MM.1S (cell line): ENCODE measurements around the gene MIEF1.

Source experiments
- DNase-seq: peaks from one replicate; pipeline ENCODE4 v3.0.0-alpha.2; 2015
- H2AFZ ChIP-seq: fragments of 300-600 bp; sonication (generic); 2 replicates; pipeline ENCODE4 v1.6.0; 2016; ENCODE audit warnings: antibody characterized with exemption, low read length
- H3F3A ChIP-seq: fragments of 300-600 bp; sonication (generic); 2 replicates; pipeline ENCODE4 v1.6.1; 2016; ENCODE audit warnings: mild to moderate bottlenecking, antibody characterized with exemption, low read length, moderate library complexity, mixed read lengths; ENCODE audit not compliant: insufficient read depth
- H3K27ac ChIP-seq: fragments of 300-600 bp; sonication (generic); 2 replicates; pipeline ENCODE4 v1.5.1; 2016; ENCODE audit warnings: mild to moderate bottlenecking, low read length
- H3K27me3 ChIP-seq: fragments of 300-600 bp; sonication (generic); replicated peaks from 2 replicates; pipeline ENCODE4 v1.6.0; 2016; ENCODE audit warnings: low read length; ENCODE audit not compliant: insufficient read depth
- H3K36me3 ChIP-seq: fragments of 300-600 bp; sonication (generic); replicated peaks from 2 replicates; pipeline ENCODE4 v1.6.1; 2016; ENCODE audit warnings: mild to moderate bottlenecking, low read length, mixed read lengths; ENCODE audit not compliant: insufficient read depth
- H3K4me1 ChIP-seq: fragments of 300-600 bp; sonication (generic); 2 replicates; pipeline ENCODE4 v1.6.1; 2016; ENCODE audit warnings: low read length, mixed read lengths
- H3K4me2 ChIP-seq: fragments of 300-600 bp; sonication (generic); 2 replicates; pipeline ENCODE4 v1.6.0; 2016; ENCODE audit warnings: low read depth, low read length
- H3K4me3 ChIP-seq: fragments of 300-600 bp; sonication (generic); 2 replicates; pipeline ENCODE4 v1.5.1; 2016; ENCODE audit warnings: low read length, mixed read lengths
- H3K79me2 ChIP-seq: fragments of 300-600 bp; sonication (generic); 2 replicates; pipeline ENCODE4 v1.6.1; 2016; ENCODE audit warnings: mixed run types, low read length, mixed read lengths
- H3K9ac ChIP-seq: fragments of 300-600 bp; sonication (generic); 2 replicates; pipeline ENCODE4 v1.6.1; 2016; ENCODE audit warnings: low read length, mixed read lengths
- H3K9me2 ChIP-seq: fragments of 300-600 bp; sonication (generic); replicated peaks from 2 replicates; pipeline ENCODE4 v1.6.1; 2016; ENCODE audit warnings: mild to moderate bottlenecking, low read length, mixed read lengths; ENCODE audit not compliant: insufficient read depth
- H3K9me3 ChIP-seq: fragments of 300-600 bp; sonication (generic); replicated peaks from 2 replicates; pipeline ENCODE4 v1.6.1; 2016; ENCODE audit warnings: mild to moderate bottlenecking, low read length, mixed read lengths; ENCODE audit not compliant: insufficient read depth
- H4K20me1 ChIP-seq: fragments of 300-600 bp; sonication (generic); 2 replicates; pipeline ENCODE4 v1.6.1; 2016; ENCODE audit warnings: mild to moderate bottlenecking, low read length, moderate library complexity, mixed read lengths; ENCODE audit not compliant: insufficient read depth
- CTCF ChIP-seq: fragments of 300-600 bp; sonication (generic); IDR thresholded peaks from 2 replicates; pipeline ENCODE4 v1.5.1; 2016; ENCODE audit warnings: antibody characterized with exemption, low read length, mixed read lengths
- EZH2 ChIP-seq: fragments of 300-600 bp; sonication (generic); optimal IDR thresholded peaks from 2 replicates; pipeline ENCODE3; 2017; ENCODE audit warnings: low read depth, mild to moderate bottlenecking, antibody characterized with exemption, low read length, mixed read lengths
- EZH2phosphoT487 ChIP-seq: fragments of 300-600 bp; sonication (generic); IDR thresholded peaks from 2 replicates; pipeline ENCODE4 v1.6.1; 2018; ENCODE audit warnings: antibody characterized with exemption, low read length

Gene MIEF1

GRCh38 chr22:39532215-39533073, 30.4 kb downstream of the MIEF1 start, which contains the start of gene RPS19BP1:
Gene RPS19BP1, minus strand, starts transcription at chr22:39532748. Its CDS starts 10 bp downstream, at chr22:39532738.
- Histone ChIP-seq H3K79me2 (peaks cover 40% of the 10 kb centered on the region), H3K4me3 (peak within 1 kb of the TSS; percentile 93), H3K27me3 (no peaks in the 10 kb centered on the region), H3K9ac (peak within 1 kb of the TSS; percentile 96), H3K4me2 (peak within 1 kb of the TSS; percentile 77), H3K27ac (peak within 1 kb of the TSS; percentile 60; the same call in 1 of the 2 replicates), H3K9me2 (no peaks in the 10 kb centered on the region), H3K4me1 (peaks cover 37% of the 10 kb centered on the region), H3K9me3 (no peaks in the 10 kb centered on the region), H3F3A (peaks cover 37% of the 10 kb centered on the region), H3K36me3 (no peaks in the 10 kb centered on the region), H4K20me1 (no peaks in the 10 kb centered on the region), H2AFZ (peak within 1 kb of the TSS; percentile 69)
- TF ChIP-seq CTCF (no peak), EZH2 (no peak), EZH2phosphoT487 (no peak)
- DNase-seq, result peak; percentile 100

- Histone ChIP-seq H4K20me1 (no peaks in the 10 kb centered on the region), H3K27ac (no peak overlapping the region), H3K27me3 (no peaks in the 10 kb centered on the region), H3F3A (peaks cover 21% of the 10 kb centered on the region), H2AFZ (peak overlapping the region; percentile 83; the same call in 1 of the 2 replicates), H3K4me2 (no peak overlapping the region), H3K36me3 (no peaks in the 10 kb centered on the region), H3K4me1 (peaks cover 23% of the 10 kb centered on the region), H3K4me3 (no peak overlapping the region), H3K9me3 (no peaks in the 10 kb centered on the region), H3K9me2 (no peaks in the 10 kb centered on the region), H3K9ac (no peak overlapping the region), H3K79me2 (peaks cover 34% of the 10 kb centered on the region)
- TF ChIP-seq EZH2phosphoT487, result no peak
- no peak for TF ChIP-seq CTCF
- TF ChIP-seq EZH2, result no peak
- no peak for DNase-seq
Observed at GRCh38 chr22:39534092-39534506, 32.0 kb downstream of the MIEF1 start.

- H4K20me1 ChIP-seq, result no peaks in the 10 kb centered on the region
- H2AFZ ChIP-seq, result peak overlapping the region; percentile 83
- H3K4me2 ChIP-seq, result peak overlapping the region; percentile 63; the same call in 1 of the 2 replicates
- no peaks in the 10 kb centered on the region for H3K36me3 ChIP-seq
- H3K79me2 ChIP-seq, result peaks cover 28% of the 10 kb centered on the region
- H3K4me1 ChIP-seq, result peaks cover 18% of the 10 kb centered on the region
- H3F3A ChIP-seq, result peaks cover 14% of the 10 kb centered on the region
- H3K9me2 ChIP-seq, result no peaks in the 10 kb centered on the region
- H3K27ac ChIP-seq, result no peak overlapping the region
- peak; percentile 78 for DNase-seq
- H3K9ac ChIP-seq, result no peak overlapping the region
- H3K27me3 ChIP-seq, result no peaks in the 10 kb centered on the region
- H3K4me3 ChIP-seq, result peak overlapping the region; percentile 21; the same call in 1 of the 2 replicates
- no peaks in the 10 kb centered on the region for H3K9me3 ChIP-seq
- TF ChIP-seq EZH2 (no peak), CTCF (peak; percentile 92)
Observed at GRCh38 chr22:39534591-39535356, 32.7 kb downstream of the MIEF1 start.
